GM06990 (cell line): ENCODE measurements around the gene UBE2E1.

Experiments
- DNase-seq: peaks from one replicate; pipeline ENCODE4 v3.0.0-alpha.2; 2011; ENCODE audit not compliant: insufficient read length; ENCODE audit errors: extremely low read depth
- H3K27me3 ChIP-seq: replicated peaks from 2 replicates; pipeline ENCODE4 v1.6.0; 2011; ENCODE audit warnings: low read length; ENCODE audit not compliant: control insufficient read depth, insufficient read depth
- H3K36me3 ChIP-seq: 2 replicates; pipeline ENCODE4 v1.5.1; 2011; ENCODE audit warnings: low read length; ENCODE audit not compliant: control insufficient read depth, insufficient read depth
- H3K4me3 ChIP-seq: replicated peaks from 2 replicates; pipeline ENCODE4 v1.5.1; 2011; ENCODE audit warnings: low read depth, mild to moderate bottlenecking, control low read depth, low read length
- CTCF ChIP-seq: IDR thresholded peaks from 2 replicates; pipeline ENCODE4 v1.5.1; 2011; ENCODE audit warnings: low read length, control low read depth, mild to moderate bottlenecking, inconsistent platforms; ENCODE audit not compliant: insufficient read depth, poor library complexity, severe bottlenecking

UBE2E1 gene

GRCh38 chr3:23885210-23885609, 79.5 kb downstream of the UBE2E1 start:
- H3K36me3 ChIP-seq: peaks cover 4% of the 10 kb centered on the region
- no peak for DNase-seq
- no peak overlapping the region for H3K4me3 ChIP-seq
- no peaks in the 10 kb centered on the region for H3K27me3 ChIP-seq
- TF ChIP-seq CTCF: no peak

- Histone ChIP-seq H3K27me3 (no peaks in the 10 kb centered on the region), H3K4me3 (no peak overlapping the region), H3K36me3 (peaks cover 4% of the 10 kb centered on the region)
- DNase-seq: no peak
- TF ChIP-seq CTCF: no peak
Observed at GRCh38 chr3:23886311-23886710, 80.6 kb downstream of the UBE2E1 start.

- DNase-seq: no peak
Observed at GRCh38 chr3:23888617-23889228, 83.0 kb downstream of the UBE2E1 start.

GRCh38 chr3:23889386-23889785, 83.6 kb downstream of the UBE2E1 start:
- TF ChIP-seq CTCF: no peak
- DNase-seq: no peak
- H3K4me3 ChIP-seq: no peak overlapping the region
- H3K36me3 ChIP-seq: peaks cover 4% of the 10 kb centered on the region
- no peaks in the 10 kb centered on the region for H3K27me3 ChIP-seq

More at GRCh38 chr3:23888617-23889228, 83.0 kb downstream of the UBE2E1 start:
- peaks cover 4% of the 10 kb centered on the region for H3K36me3 ChIP-seq
- no peaks in the 10 kb centered on the region for H3K27me3 ChIP-seq
- H3K4me3 ChIP-seq: no peak overlapping the region
- peak; percentile 68 for TF ChIP-seq CTCF

GRCh38 chr3:23889950-23890349, 84.2 kb downstream of the UBE2E1 start:
- DNase-seq: no peak
- no peaks in the 10 kb centered on the region for H3K27me3 ChIP-seq
- peaks cover 4% of the 10 kb centered on the region for H3K36me3 ChIP-seq
- no peak overlapping the region for H3K4me3 ChIP-seq
- TF ChIP-seq CTCF: no peak
